Duodenal mucosa (tissue), 2 donors: ENCODE data around the gene ADRB2.
"Not testable (repeated sequence)": the region's sequence is repeated elsewhere in the genome, so short reads cannot be mapped to it uniquely, and the experiment has no call there.

Experiments used
- H3K27ac ChIP-seq: one replicate; pipeline ENCODE4 v1.7.0; 2013; ENCODE audit warnings: low read depth, low read length
- H3K27me3 ChIP-seq, 2 donors: one replicate each; pipeline ENCODE4 v1.7.0; 2013; ENCODE audit warnings: low read length in 2 of 2, control low read depth in 1 of 2; ENCODE audit not compliant: insufficient read depth in 2 of 2, control insufficient read depth in 1 of 2
- H3K36me3 ChIP-seq, 2 donors: one replicate each; pipeline ENCODE4 v1.7.0; 2013; ENCODE audit warnings: low read length in 2 of 2, control low read depth in 1 of 2; ENCODE audit not compliant: insufficient read depth in 2 of 2, control insufficient read depth in 1 of 2
- H3K4me1 ChIP-seq, 2 donors: one replicate each; pipeline ENCODE4 v1.7.0; 2013; ENCODE audit warnings: low read length in 2 of 2, control low read depth in 1 of 2; ENCODE audit not compliant: insufficient read depth in 2 of 2, control insufficient read depth in 1 of 2
- H3K4me3 ChIP-seq, 2 donors: one replicate each; pipeline ENCODE4 v1.7.0; 2013; ENCODE audit warnings: low read length in 2 of 2, low read depth in 1 of 2
- H3K9ac ChIP-seq, 2 donors: one replicate each; pipeline ENCODE4 v1.7.0; 2013; ENCODE audit warnings: low read length in 2 of 2, low read depth in 1 of 2
- H3K9me3 ChIP-seq, 2 donors: one replicate each; pipeline ENCODE4 v1.7.0; 2013; ENCODE audit warnings: low read length in 2 of 2, control low read depth in 1 of 2; ENCODE audit not compliant: control insufficient read depth in 1 of 2

The ADRB2 gene

DNA sequence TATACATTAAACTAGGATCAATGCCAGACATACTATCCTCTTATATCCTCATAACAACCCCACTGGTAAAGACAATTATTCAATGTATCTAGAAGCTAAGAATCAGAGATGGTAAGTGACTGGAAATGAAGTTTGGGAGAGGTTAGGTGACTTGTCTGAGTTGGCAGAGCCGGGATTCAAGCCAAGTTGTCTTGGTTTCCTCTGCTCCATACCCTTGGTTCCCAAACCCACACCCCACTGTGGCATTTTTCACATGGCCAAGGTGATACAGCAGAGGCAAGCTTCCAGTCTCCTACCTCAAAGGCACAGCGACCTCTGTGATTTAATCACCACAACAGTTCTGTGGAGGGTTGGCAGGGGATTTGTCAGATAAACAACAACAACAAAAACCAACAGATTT lies 34.7 kb upstream of the ADRB2 start:
- no peaks in the 10 kb centered on the region for H3K36me3 ChIP-seq
- no peak overlapping the region for H3K27ac ChIP-seq
- H3K27me3 ChIP-seq: no peaks in the 10 kb centered on the region
- H3K4me3 ChIP-seq: no peak overlapping the region
- H3K9ac ChIP-seq: no peak overlapping the region
- H3K4me1 ChIP-seq: no peaks in the 10 kb centered on the region
- no peaks in the 10 kb centered on the region for H3K9me3 ChIP-seq

DNA sequence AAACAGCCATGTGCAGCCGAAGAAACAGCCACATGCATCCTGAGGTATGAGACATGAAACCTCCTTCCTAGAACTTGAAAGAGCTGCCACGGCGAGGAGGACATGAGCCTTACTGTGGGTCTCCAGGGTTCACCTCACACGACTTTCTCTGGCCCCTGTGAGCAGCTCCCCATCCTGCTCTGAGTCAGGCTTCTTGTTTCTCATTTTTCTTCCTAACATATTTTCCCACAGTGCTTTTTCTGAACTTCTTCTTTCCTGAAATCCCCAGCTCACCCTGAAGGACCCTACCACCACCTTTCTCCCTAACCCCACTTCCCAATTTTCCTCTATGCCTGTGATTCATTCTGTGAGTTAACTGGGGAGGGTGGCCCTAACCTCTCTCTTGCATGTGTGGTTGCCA lies 33.7 kb upstream of the ADRB2 start:
- H3K27ac ChIP-seq: no peak overlapping the region
- H3K9ac ChIP-seq: no peak overlapping the region
- H3K4me1 ChIP-seq: no peaks in the 10 kb centered on the region
- no peaks in the 10 kb centered on the region for H3K27me3 ChIP-seq
- no peaks in the 10 kb centered on the region for H3K36me3 ChIP-seq
- no peak overlapping the region for H3K4me3 ChIP-seq
- H3K9me3 ChIP-seq: no peaks in the 10 kb centered on the region

DNA sequence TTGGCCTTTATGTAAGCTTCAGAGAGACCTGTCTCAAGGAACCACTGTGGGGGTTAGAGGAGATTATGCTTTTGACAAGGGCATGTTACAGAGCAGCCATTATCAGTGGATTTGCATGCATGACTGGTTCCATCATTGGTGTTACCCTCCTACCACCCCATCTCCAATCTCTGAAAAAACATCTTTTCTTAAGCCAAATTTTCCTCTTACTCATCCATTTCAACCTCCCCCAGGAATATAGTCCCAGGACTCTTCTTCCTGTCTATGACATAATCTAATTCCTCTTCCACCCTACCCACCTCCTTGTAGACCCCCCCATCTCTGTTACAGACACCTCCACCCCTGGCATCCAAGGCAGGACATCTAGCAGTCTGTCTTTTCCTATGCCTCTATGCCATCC lies 33.1 kb upstream of the ADRB2 start:
- Histone ChIP-seq H3K4me1 (no peaks in the 10 kb centered on the region), H3K4me3 (no peak overlapping the region), H3K36me3 (no peaks in the 10 kb centered on the region), H3K27me3 (no peaks in the 10 kb centered on the region), H3K9ac (no peak overlapping the region), H3K9me3 (no peaks in the 10 kb centered on the region), H3K27ac (no peak overlapping the region)

DNA sequence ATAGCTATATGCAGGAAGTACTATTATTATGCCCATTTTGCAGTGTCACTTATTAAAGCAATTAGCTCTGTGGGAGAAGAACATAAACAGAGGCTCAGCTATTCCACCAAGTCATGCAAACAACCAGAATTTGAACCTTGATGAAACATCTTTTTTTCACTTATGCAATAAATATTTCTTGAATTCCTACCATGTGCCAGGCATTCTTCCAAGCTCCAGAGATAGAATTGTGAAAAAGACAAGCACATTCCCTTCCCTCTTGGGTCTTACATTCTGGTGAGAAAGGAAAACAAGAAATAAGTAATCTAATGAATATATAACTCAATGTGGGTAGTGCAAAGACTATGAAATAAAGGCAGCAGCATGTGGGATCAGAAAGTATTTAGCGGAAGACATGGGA lies 32.1 kb upstream of the ADRB2 start:
- H3K4me3 ChIP-seq: no peak overlapping the region
- no peak overlapping the region for H3K27ac ChIP-seq
- no peaks in the 10 kb centered on the region for H3K36me3 ChIP-seq
- H3K27me3 ChIP-seq: peaks cover 0 to 2% of the 10 kb centered on the region in 2 donors
- no peaks in the 10 kb centered on the region for H3K4me1 ChIP-seq
- H3K9me3 ChIP-seq: no peaks in the 10 kb centered on the region
- no peak overlapping the region for H3K9ac ChIP-seq

DNA sequence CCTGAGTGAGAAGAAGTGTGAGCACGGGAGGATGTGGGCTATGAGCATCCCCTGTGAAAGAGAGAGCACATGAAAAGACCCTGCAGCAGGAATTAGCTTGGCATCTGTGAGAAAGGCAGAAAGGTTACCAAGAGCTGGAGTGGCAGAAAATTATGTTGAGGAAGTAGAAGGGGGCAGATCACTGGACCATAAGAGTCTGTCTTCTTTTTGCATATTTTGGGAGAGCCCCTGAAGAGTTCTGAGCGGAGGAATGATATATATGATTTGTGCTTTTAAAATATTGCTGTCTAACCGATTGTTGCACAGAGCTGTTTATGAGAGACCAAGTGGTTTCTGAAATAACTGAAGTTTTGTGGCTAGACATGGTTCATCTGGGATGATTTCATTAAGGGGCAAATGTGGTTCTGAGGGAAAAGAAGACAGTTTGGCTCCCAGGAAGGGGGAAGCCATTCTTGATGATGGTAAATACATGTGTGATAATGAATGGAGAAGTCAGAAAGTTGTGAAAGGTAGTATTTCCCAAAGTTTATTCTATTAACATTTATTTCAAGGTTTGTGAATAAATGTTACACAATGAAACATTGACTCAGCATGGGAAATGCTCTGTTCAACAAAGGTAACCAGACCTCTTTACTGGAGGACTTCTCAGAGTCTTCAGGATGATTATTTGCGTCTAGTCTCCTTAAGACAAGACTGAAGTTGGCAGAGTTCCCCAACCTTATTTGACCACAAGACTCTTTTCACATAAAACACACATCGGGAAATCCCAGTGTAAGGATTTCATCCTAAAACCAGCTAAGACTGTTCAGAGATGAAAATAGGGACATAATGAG lies 31.5 kb upstream of the ADRB2 start:
- Histone ChIP-seq H3K4me1 (no peaks in the 10 kb centered on the region), H3K9ac (no peak overlapping the region), H3K27ac (no peak overlapping the region), H3K4me3 (no peak overlapping the region), H3K27me3 (peaks cover 0 to 3% of the 10 kb centered on the region in 2 donors), H3K9me3 (no peaks in the 10 kb centered on the region), H3K36me3 (no peaks in the 10 kb centered on the region)

DNA sequence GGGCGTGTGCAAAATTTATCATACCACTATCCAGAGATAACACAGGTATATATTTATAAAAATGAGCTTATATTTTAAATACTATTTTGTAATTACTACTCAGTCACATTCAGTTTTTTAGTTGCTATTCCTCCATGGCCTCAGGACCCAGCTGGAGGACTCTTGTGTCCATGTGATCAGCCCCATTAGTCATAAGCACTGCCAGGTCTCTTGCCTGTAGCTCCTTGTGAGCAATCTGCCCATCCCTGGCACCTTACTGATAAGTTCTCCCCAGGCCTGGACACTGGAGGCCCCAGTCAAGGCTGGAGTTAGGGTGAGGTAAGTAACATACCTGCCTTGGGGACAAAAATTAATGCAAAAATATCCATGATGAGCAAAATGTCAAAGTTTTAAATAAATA lies 29.5 kb upstream of the ADRB2 start:
- Histone ChIP-seq H3K9ac (no peak overlapping the region), H3K4me1 (peaks cover 0 to 9% of the 10 kb centered on the region in 2 donors), H3K27ac (no peak overlapping the region), H3K9me3 (no peaks in the 10 kb centered on the region), H3K36me3 (no peaks in the 10 kb centered on the region), H3K27me3 (peaks cover 0 to 3% of the 10 kb centered on the region in 2 donors), H3K4me3 (no peak overlapping the region)

DNA sequence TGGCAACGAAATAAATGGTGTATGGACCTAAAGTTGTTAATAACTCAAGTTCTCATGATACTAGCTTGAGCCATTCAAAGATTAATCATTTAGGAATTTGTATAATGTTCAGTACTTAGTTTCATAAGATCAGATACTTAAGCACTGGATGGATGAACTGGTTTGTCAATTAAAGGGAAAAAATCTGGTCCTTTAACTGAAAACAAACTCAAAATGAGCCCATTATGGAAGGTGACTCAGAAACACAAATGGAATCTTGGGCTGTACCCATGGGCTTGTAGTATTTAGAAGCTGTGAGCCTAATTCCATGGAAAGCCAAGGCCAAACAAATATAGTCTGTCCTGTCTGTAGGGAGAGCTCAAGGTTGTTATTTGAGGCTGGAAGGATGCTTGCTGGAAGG lies 27.6 kb upstream of the ADRB2 start:
- Histone ChIP-seq H3K9me3 (no peaks in the 10 kb centered on the region), H3K27me3 (peaks cover 0 to 3% of the 10 kb centered on the region in 2 donors), H3K27ac (no peak overlapping the region)

DNA sequence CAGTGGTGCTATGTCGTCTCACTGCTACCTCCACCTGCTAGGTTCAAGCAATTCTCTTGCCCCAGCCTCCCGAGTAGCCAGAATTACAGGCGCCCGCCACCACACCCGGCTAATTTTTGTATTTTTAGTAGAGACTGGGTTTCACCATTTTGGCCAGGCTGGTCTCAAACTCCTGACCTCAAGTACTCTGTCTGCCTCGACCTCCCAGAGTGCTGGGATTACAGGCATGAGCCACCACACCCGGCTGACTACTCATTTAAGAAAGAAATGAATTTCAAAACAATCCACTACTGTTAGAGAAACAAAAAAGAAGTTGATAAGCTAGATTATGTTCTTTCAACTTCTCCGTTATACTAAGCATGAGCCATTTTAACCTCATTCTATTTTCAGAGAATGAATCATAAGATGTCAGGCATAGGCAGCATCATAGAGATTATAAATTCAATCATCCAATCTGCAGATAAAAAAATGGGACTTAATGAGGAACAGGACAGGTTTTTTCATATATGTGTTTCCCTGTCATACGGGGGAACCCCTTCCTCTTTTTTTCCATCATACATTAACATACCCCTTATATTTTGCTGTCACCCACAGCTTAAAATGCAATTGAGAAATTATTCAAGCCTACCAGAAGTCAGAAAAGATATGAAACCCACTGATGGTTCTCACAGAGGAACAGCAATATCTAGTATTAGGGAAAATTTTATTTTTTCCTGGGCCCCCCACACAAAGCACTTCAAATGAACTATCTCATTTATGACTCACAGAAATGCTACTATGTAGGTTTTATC lies 26.5 kb upstream of the ADRB2 start:
- Histone ChIP-seq H3K27me3 (peaks cover 0 to 3% of the 10 kb centered on the region in 2 donors), H3K9me3 (no peaks in the 10 kb centered on the region), H3K4me1 (peaks cover 0 to 9% of the 10 kb centered on the region in 2 donors), H3K36me3 (no peaks in the 10 kb centered on the region), H3K9ac (no peak overlapping the region), H3K4me3 (no peak overlapping the region), H3K27ac (no peak overlapping the region)

More for the DNA sequence above, 27.6 kb upstream of the ADRB2 start:
- Histone ChIP-seq H3K4me3 (no peak overlapping the region), H3K4me1 (peaks cover 0 to 9% of the 10 kb centered on the region in 2 donors), H3K9ac (no peak overlapping the region), H3K36me3 (no peaks in the 10 kb centered on the region)

DNA sequence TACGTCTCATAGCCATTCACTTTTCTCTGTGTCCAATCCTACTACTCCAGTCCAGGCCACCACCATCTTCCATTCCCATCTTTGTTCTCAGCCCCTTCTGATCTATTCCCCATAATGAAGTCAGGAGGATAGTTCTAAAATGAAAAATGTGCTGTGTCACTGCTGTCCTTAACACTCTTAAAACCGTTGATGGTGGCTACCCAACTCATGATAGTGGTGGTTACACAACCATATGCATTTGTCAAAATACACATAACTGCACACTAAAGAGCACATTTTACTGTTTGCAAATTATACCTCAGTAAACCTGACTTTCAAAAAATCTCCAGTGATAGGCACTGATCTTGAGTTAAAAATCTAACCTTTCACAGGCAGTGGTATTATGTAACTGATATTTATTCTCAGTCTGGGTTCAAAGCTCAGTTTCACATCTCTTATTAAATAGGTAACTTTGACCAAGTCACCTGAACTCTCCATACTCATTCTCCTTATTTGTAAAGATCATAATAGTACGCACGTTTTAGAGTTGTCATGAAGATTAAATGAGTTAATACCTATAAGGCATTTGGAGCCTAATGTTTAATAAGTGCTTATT lies 24.6 kb upstream of the ADRB2 start:
- Histone ChIP-seq H3K9ac (no peak overlapping the region), H3K36me3 (no peaks in the 10 kb centered on the region), H3K27me3 (peaks cover 0 to 3% of the 10 kb centered on the region in 2 donors), H3K4me1 (peaks cover 0 to 9% of the 10 kb centered on the region in 2 donors), H3K4me3 (no peak overlapping the region), H3K27ac (no peak overlapping the region), H3K9me3 (no peaks in the 10 kb centered on the region)

DNA sequence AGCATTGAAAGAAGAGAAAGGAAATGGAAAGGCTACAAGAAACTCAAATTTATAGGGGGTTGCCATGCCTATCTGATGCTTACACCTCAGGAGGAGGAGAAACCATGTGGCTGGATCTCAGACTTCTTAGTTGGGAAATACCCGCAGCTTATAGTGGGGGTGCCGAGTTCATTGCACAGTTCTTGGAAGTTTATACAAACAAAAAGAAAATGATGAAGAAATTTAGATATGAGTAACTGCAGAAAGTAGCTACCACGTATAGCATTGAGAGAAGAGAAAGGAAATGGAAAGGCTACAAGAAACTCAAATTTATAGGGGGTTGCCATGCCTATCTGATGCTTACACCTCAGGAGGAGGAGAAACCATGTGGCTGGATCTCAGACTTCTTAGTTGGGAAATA lies 23.0 kb upstream of the ADRB2 start:
- not testable (repeated sequence) for H3K27ac ChIP-seq, H3K27me3 ChIP-seq, H3K9me3 ChIP-seq, H3K4me3 ChIP-seq, H3K36me3 ChIP-seq, H3K9ac ChIP-seq
- peaks cover 0 to 15% of the 10 kb centered on the region in 2 donors for H3K4me1 ChIP-seq
